Measurements from ENCODE around the gene CCNH.

- TF ChIP-seq EP300 (IDR thresholded peaks at IDR 0.05), result no peak
- TF ChIP-seq CTCF (IDR thresholded peaks at IDR 0.05), result no peak
Measured at GRCh38 chr5:87437724-87438123, 25.0 kb upstream of the CCNH start.
